ENCODE data around the gene PPP1CA.

Gene PPP1CA

GRCh38 chr11:67379061-67380058, 22.3 kb downstream of the PPP1CA start:
- no peaks in the 10 kb centered on the region for H3K9me3 ChIP-seq (ENCODE audit: insufficient read depth, low read length)
- no peak for TF ChIP-seq EZH2phosphoT487 (IDR thresholded peaks at IDR 0.05; ENCODE audit: low read depth)
- no peak for TF ChIP-seq CTCF (IDR thresholded peaks at IDR 0.05; ENCODE audit: low read depth, low read length)

GRCh38 chr11:67378544-67378943, 23.1 kb downstream of the PPP1CA start:
- H3K9me3 ChIP-seq (ENCODE audit: insufficient read depth, low read length) = no peaks in the 10 kb centered on the region
- H3K36me3 ChIP-seq (replicated peaks; ENCODE audit: low read depth, low read length) = no peaks in the 10 kb centered on the region
- no peak overlapping the region for H3K9ac ChIP-seq (ENCODE audit: low read length)
- no peak overlapping the region for H3K4me2 ChIP-seq (ENCODE audit: low read length)
- H3K79me2 ChIP-seq (ENCODE audit: low read length) = peaks cover 4% of the 10 kb centered on the region; the same call in 1 of the 2 replicates
- peaks cover 18% of the 10 kb centered on the region for H3K27me3 ChIP-seq (ENCODE audit: low read depth, low read length)
- H3K4me3 ChIP-seq (ENCODE audit: low read length) = no peak overlapping the region
- no peaks in the 10 kb centered on the region for H4K20me1 ChIP-seq (ENCODE audit: insufficient read depth, low read length)
- TF ChIP-seq EZH2phosphoT487 (IDR thresholded peaks at IDR 0.05; ENCODE audit: low read depth) = no peak
- no peak for TF ChIP-seq CTCF (IDR thresholded peaks at IDR 0.05; ENCODE audit: low read depth, low read length)
- no peak overlapping the region for H3K27ac ChIP-seq (ENCODE audit: low read length)
- H3K4me1 ChIP-seq (ENCODE audit: low read length) = peaks cover 37% of the 10 kb centered on the region
- H2AFZ ChIP-seq (ENCODE audit: low read depth, low read length) = no peak overlapping the region

More at GRCh38 chr11:67379061-67380058, 22.3 kb downstream of the PPP1CA start:
- Histone ChIP-seq H3K79me2 (ENCODE audit: low read length) (no peaks in the 10 kb centered on the region), H3K27ac (ENCODE audit: low read length) (no peak overlapping the region), H3K4me2 (ENCODE audit: low read length) (no peak overlapping the region), H2AFZ (ENCODE audit: low read depth, low read length) (no peak overlapping the region), H3K27me3 (ENCODE audit: low read depth, low read length) (peaks cover 22% of the 10 kb centered on the region), H3K36me3 (replicated peaks; ENCODE audit: low read depth, low read length) (no peaks in the 10 kb centered on the region), H3K4me3 (ENCODE audit: low read length) (no peak overlapping the region), H3K9ac (ENCODE audit: low read length) (no peak overlapping the region), H3K4me1 (ENCODE audit: low read length) (peaks cover 32% of the 10 kb centered on the region), H4K20me1 (ENCODE audit: insufficient read depth, low read length) (no peaks in the 10 kb centered on the region)

GRCh38 chr11:67376873-67377808, 24.5 kb downstream of the PPP1CA start:
- H3K79me2 ChIP-seq (ENCODE audit: low read length) = peaks cover 10% of the 10 kb centered on the region; the same call in 1 of the 2 replicates
- no peak overlapping the region for H3K4me3 ChIP-seq (ENCODE audit: low read length)
- no peak overlapping the region for H3K9ac ChIP-seq (ENCODE audit: low read length)
- no peaks in the 10 kb centered on the region for H3K9me3 ChIP-seq (ENCODE audit: insufficient read depth, low read length)
- no peak overlapping the region for H3K4me2 ChIP-seq (ENCODE audit: low read length)
- no peak overlapping the region for H2AFZ ChIP-seq (ENCODE audit: low read depth, low read length)
- no peak for TF ChIP-seq EZH2phosphoT487 (IDR thresholded peaks at IDR 0.05; ENCODE audit: low read depth)
- TF ChIP-seq CTCF (IDR thresholded peaks at IDR 0.05; ENCODE audit: low read depth, low read length) = no peak
- H3K27ac ChIP-seq (ENCODE audit: low read length) = no peak overlapping the region
- H3K36me3 ChIP-seq (replicated peaks; ENCODE audit: low read depth, low read length) = no peaks in the 10 kb centered on the region
- no peaks in the 10 kb centered on the region for H4K20me1 ChIP-seq (ENCODE audit: insufficient read depth, low read length)
- peaks cover 18% of the 10 kb centered on the region for H3K27me3 ChIP-seq (ENCODE audit: low read depth, low read length)
- H3K4me1 ChIP-seq (ENCODE audit: low read length) = peaks cover 34% of the 10 kb centered on the region

All from OCI-LY3 (cell line).